Transverse colon (tissue), 4 donors: ENCODE measurements around the gene RAF1.

Source experiments
- CTCF ChIP-seq, 5 experiments: fragments of 200-600 bp in 3 of 5; fragments of 450-650 bp in 2 of 5; sonication (generic) in 3 of 5; IDR thresholded peaks; 1 replicate in 2 of 5; 2 replicates in 3 of 5; pipeline ENCODE4 v1.5.1; 2016 to 2017; ENCODE audit warnings: antibody characterized with exemption in 5 of 5, inconsistent platforms in 3 of 5, mild to moderate bottlenecking in 2 of 5, moderate library complexity in 1 of 5
- POLR2A ChIP-seq: fragments of 450-650 bp; IDR thresholded peaks from one replicate; pipeline ENCODE4 v1.6.1; 2016; ENCODE audit warnings: antibody characterized with exemption, mild to moderate bottlenecking, moderate library complexity
- POLR2AphosphoS5 ChIP-seq, 3 donors: sonication (generic); formaldehyde crosslinking; IDR thresholded peaks; one replicate each; pipeline ENCODE4 v1.6.1; 2016; ENCODE audit warnings: antibody characterized with exemption in 3 of 3

GRCh38 chr3:12583280-12583679 is 80.6 kb downstream of the RAF1 start:
- TF ChIP-seq POLR2A (no peak), CTCF (IDR thresholded peaks at IDR 0.05) (no peak), POLR2AphosphoS5 (IDR thresholded peaks at IDR 0.05) (no peak)
